Ectodermal cell (in vitro differentiated cells): ENCODE measurements around the gene SRPK2.
"Not testable (repeated sequence)": the region's sequence is repeated elsewhere in the genome, so short reads cannot be mapped to it uniquely, and the experiment has no call there.

Experiments used
- H3K27ac ChIP-seq: 2 replicates; pipeline ENCODE4 v1.7.0; 2013; ENCODE audit warnings: mild to moderate bottlenecking, low read depth, low read length; ENCODE audit not compliant: insufficient read depth, poor library complexity, severe bottlenecking
- H3K27me3 ChIP-seq: 2 replicates; pipeline ENCODE4 v1.7.0; 2013; ENCODE audit warnings: mild to moderate bottlenecking, low read length; ENCODE audit not compliant: insufficient read depth, control insufficient read depth, poor library complexity, severe bottlenecking
- H3K36me3 ChIP-seq: one replicate; pipeline ENCODE4 v1.7.0; 2013; ENCODE audit warnings: low read length; ENCODE audit not compliant: control insufficient read depth, insufficient read depth
- H3K4me1 ChIP-seq: one replicate; pipeline ENCODE4 v1.7.0; 2013; ENCODE audit warnings: low read length; ENCODE audit not compliant: control insufficient read depth, insufficient read depth
- H3K4me3 ChIP-seq: 2 replicates; pipeline ENCODE4 v1.7.0; 2013; ENCODE audit warnings: low read depth, low read length, control low read depth; ENCODE audit not compliant: insufficient read depth
- H3K9me3 ChIP-seq: 2 replicates; pipeline ENCODE4 v1.7.0; 2013; ENCODE audit warnings: mild to moderate bottlenecking, low read length, moderate library complexity; ENCODE audit not compliant: control insufficient read depth
- WGBS, 2 experiments: methylation state at CpG; one replicate each; pipeline ENCODE4 v1.1.7; 2013; ENCODE audit warnings: missing lambda C conversion rate in 2 of 2; 5-methylcytosine and 5-hydroxymethylcytosine counted together

Gene SRPK2

DNA sequence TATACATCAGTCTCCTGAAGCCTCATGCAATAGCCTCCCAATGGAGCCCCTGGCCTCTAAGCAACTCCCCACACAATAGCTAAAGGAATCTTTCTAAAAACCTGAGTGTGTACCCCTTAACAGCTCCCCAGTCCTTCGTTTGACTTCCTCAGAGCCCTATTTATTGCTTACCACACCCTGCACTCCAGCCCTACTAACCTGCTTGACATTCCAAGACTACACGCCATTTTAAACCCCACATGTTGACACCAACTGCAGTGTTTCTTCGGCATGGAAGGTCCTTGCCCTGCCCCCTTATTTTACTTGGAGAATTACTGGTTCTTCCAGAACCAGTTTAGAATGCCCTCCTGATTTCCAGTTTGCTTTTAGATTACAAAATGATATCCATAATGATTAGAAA, 10.8 kb downstream of the SRPK2 start:
- no peaks in the 10 kb centered on the region for H3K36me3 ChIP-seq
- 70 to 91% methylated on average over 3 of the region's 3 CpGs for WGBS, 2 experiments
- no peak overlapping the region for H3K27ac ChIP-seq
- H3K4me3 ChIP-seq: no peak overlapping the region
- no peaks in the 10 kb centered on the region for H3K4me1 ChIP-seq
- no peaks in the 10 kb centered on the region for H3K27me3 ChIP-seq
- no peaks in the 10 kb centered on the region for H3K9me3 ChIP-seq

DNA sequence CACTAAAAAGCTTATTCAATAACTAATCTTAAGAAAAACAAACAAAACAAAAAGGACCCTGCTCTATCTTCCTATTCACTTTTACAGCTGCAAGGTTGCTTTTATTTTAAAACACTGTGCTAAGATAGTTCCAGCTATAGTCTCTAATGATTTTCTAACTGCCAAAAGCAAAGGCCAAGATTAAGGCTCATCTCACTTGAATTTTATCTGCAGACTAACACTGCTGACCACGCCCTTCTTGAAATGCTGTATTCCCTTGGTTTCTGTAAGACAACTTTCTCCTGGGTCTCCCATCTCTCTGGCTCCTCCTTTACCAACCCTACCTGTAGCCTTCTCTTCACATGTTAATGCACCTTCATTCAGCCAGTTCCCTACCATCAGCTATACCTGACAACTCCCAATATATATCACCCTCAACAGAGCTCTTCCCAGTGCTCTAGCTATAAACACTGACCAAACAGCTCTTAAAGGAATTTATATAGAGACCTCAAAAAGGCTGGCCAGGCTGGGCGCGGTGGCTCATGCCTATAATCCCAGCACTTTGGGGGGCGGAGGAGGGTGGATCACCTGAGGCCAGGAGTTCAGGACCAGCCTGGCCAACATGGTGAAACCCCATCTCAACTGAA, 11.7 kb downstream of the SRPK2 start:
- Histone ChIP-seq H3K4me1 (no peaks in the 10 kb centered on the region), H3K9me3 (no peaks in the 10 kb centered on the region), H3K36me3 (no peaks in the 10 kb centered on the region), H3K4me3 (no peak overlapping the region), H3K27ac (no peak overlapping the region), H3K27me3 (no peaks in the 10 kb centered on the region)
- WGBS, 2 experiments: 78 to 83% methylated on average over 4 of the region's 4 CpGs

DNA sequence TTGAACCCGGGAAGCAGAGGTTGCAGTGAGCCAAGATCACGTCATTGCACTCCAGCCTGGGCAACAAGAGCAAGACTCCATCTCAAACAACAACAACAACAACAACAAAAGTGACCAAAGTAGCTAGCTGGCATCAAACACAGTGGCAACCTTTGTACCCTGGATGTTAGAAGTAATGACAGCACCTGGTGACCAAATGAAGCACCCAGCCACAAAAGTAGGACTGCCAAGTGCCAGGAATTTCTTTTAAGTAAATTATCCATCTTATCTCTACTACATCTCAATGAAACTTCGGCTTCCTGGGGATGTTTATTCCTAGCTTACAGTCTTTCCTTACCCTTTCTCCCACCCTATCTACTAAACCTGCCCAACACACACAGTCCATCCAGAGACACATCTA, 18.8 kb downstream of the SRPK2 start:
- no peaks in the 10 kb centered on the region for H3K4me1 ChIP-seq
- H3K27ac ChIP-seq: no peak overlapping the region
- WGBS, 2 experiments: 84 to 92% methylated on average over 2 to 3 of the region's 3 CpGs
- no peaks in the 10 kb centered on the region for H3K27me3 ChIP-seq
- no peaks in the 10 kb centered on the region for H3K9me3 ChIP-seq
- H3K4me3 ChIP-seq: no peak overlapping the region
- H3K36me3 ChIP-seq: no peaks in the 10 kb centered on the region

DNA sequence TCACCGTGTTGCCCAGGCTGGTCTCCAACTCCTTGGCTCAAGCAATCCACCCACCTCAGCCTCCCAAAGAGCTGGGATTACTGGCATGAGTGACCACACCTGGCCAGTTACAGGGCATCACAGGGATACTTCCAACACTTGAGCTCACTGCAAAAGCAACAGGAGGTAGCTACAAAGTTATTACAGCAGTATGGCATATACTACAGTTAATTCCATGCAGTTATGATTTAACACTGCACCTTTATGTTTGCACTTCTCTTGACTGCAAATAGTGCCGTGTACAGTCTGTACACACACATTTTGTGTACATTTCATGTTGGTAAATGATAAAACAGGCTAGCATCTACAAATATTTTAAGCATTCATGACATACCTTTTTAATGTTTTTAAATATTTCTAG, 21.3 kb downstream of the SRPK2 start:
- Histone ChIP-seq H3K27ac (no peak overlapping the region), H3K4me1 (no peaks in the 10 kb centered on the region), H3K9me3 (no peaks in the 10 kb centered on the region), H3K27me3 (no peaks in the 10 kb centered on the region), H3K4me3 (no peak overlapping the region), H3K36me3 (no peaks in the 10 kb centered on the region)
- WGBS, 2 experiments: 91 to 98% methylated on average over 1 to 2 of the region's 2 CpGs

DNA sequence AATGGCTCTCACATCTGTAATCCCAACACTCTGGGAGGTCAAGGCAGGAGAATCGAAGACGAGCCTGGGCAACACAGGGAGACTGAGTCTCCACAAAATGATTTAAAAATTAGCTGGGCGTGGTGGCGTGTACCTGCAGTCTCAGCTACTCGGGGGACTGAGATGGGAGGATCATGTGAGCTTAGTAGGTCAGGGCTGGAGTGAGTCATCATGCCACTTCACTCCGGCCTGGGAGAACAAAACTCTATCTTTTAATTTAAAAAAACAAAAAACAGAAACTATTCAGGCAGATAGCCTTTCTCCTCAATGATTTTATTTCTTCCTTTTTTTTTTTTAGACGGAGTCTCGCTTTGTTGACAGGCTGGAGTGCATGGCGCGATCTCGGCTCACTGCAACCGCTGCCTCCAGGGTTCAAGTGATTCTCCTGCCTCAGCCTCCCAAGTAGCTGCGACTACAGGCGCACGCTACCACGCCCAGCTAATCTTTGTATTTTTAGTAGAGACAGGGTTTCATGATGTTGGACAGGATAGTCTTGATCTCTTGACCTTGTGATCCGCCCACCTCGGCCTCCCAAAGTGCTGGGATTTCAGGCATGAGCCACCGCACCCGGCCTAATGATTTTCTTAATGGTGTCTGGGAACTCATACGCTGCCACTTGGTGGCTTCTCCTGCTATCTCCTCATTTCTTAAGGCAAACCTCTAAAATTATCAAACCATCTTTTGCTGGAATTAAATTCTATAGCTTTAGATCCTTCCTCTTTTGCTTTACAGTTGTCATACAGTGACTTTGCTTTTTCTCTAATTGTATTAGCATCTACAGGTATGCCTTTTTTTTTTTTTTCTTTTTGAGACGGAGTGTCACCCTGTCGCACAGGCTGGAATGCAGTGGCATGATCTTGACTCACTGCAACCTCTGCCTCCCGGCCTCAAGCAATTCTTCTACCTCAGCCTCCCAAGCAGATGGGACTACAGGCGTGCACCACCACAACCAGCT, 22.9 kb downstream of the SRPK2 start:
- no peak overlapping the region for H3K27ac ChIP-seq
- no peaks in the 10 kb centered on the region for H3K4me1 ChIP-seq
- WGBS, 2 experiments: 92 to 93% methylated on average over 24 to 25 of the region's 25 CpGs
- H3K9me3 ChIP-seq: no peaks in the 10 kb centered on the region
- H3K4me3 ChIP-seq: no peak overlapping the region
- no peaks in the 10 kb centered on the region for H3K27me3 ChIP-seq
- H3K36me3 ChIP-seq: no peaks in the 10 kb centered on the region

DNA sequence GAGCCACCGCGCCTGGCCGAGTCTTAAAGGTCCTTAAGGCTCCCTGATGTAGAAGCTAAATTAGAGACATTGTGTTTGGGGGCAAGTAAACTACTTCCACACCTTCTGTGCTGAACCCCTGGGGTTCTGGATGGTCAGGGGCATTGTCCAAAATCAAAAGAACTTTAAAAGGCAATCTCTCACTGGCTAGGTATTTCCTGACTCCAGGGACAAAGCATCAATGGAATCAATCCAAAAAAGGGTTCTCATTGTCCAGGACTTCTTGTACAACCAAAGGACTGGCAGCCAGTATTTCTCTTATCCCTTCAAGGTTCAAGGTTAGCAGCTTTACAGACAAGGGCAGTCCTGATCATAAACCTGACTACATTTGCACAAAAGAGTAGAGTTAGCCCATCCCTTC, 24.0 kb downstream of the SRPK2 start:
- 93 to 95% methylated on average over 3 of the region's 3 CpGs for WGBS, 2 experiments
- Histone ChIP-seq H3K36me3 (no peaks in the 10 kb centered on the region), H3K27ac (no peak overlapping the region), H3K9me3 (no peaks in the 10 kb centered on the region), H3K4me1 (no peaks in the 10 kb centered on the region), H3K4me3 (no peak overlapping the region), H3K27me3 (no peaks in the 10 kb centered on the region)

DNA sequence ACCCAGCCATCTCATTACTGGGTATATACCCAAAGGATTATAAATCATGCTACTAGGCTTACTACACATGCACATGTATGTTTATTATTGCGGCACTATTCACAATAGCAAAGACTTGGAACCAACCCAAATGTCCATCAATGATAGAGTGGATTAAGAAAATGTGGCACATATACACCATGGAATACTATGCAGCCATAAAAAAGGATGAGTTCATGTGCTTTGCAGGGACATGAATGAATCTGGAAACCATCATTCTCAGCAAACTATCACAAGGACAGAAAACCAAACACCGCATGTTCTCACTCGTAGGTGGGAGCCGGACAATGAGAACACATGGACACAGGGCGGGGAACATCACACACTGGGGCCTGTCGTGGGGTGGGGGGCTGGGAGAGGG, 25.1 kb downstream of the SRPK2 start:
- H3K36me3 ChIP-seq, H3K4me3 ChIP-seq, H3K27ac ChIP-seq, H3K4me1 ChIP-seq, H3K9me3 ChIP-seq, H3K27me3 ChIP-seq: not testable (repeated sequence)
- WGBS, 2 experiments: 93 to 97% methylated on average over 6 of the region's 6 CpGs

DNA sequence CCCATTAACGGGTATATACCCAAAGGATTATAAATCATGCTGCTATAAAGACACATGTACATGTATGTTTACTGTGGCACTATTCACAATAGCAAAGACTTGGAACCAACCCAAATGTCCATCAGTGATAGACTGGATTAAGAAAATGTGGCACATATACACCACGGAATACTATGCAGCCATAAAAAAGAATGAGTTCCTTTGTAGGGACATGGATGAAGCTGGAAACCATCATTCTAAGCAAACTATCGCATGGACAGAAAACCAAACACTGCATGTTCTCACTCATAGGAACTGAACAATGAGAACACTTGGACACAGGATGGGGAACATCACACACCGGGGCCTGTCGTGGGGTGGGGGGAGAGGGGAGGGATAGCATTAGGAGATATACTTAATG, 26.0 kb downstream of the SRPK2 start:
- not testable (repeated sequence) for H3K9me3 ChIP-seq, H3K4me3 ChIP-seq, H3K27ac ChIP-seq, H3K27me3 ChIP-seq, H3K36me3 ChIP-seq, H3K4me1 ChIP-seq
- WGBS, 2 experiments: 86 to 89% methylated on average over 3 of the region's 5 CpGs

DNA sequence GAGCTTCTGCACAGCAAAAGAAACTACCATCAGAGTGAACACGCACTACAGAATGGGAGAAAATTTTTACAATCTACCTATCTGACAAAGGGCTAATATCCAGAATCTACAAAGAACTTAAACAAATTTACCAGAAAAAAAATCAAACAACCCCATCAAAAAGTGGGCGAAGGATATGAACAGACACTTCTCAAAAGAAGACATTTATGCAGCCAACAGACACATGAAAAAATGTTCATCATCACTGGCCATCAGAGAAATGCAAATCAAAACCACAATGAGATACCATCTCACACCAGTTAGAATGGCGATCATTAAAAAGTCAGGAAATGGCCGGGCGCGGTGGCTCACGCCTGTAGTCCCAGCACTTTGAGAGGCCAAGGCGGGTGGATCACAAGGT, 26.7 kb downstream of the SRPK2 start:
- not testable (repeated sequence) for H3K4me1 ChIP-seq, H3K9me3 ChIP-seq, H3K27me3 ChIP-seq, H3K36me3 ChIP-seq, H3K27ac ChIP-seq, H3K4me3 ChIP-seq
- WGBS, 2 experiments: 90 to 96% methylated on average over 8 of the region's 8 CpGs

DNA sequence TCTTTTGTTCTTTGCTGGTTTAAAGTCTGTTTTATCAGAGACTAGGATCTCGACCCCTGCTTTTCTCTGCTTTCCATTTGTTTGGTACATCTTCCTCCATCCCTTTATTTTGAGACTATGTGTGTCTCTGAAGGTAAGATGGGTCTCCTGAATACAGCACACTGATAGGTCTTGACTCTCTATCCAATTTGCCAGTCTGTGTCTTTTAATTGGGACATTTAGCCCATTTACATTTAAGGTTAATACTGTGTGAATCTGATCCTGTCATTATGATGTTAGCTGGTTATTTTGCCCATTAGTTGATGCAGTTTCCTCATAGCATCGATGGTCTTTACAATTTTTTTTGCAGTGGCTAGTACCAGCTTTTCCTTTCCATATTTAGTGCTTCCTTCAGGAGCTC, 28.6 kb downstream of the SRPK2 start:
- H3K4me3 ChIP-seq, H3K9me3 ChIP-seq, H3K4me1 ChIP-seq, H3K27ac ChIP-seq, H3K27me3 ChIP-seq, H3K36me3 ChIP-seq: not testable (repeated sequence)
- WGBS, 2 experiments: 90 to 91% methylated on average over 2 of the region's 2 CpGs
